NK-92 (cell line): ENCODE results near the gene IGF2.

Source experiments
- DNase-seq: peaks from one replicate; lab custom pipeline; 2025; ENCODE audit not compliant: unreplicated experiment; lab: John Stamatoyannopoulos, UW

Gene IGF2

GRCh38 chr11:2093575-2094353, 45.4 kb downstream of the IGF2 start:
- no peak for DNase-seq

GRCh38 chr11:2092956-2093412, 46.2 kb downstream of the IGF2 start:
- no peak for DNase-seq

GRCh38 chr11:2092464-2092910, 46.7 kb downstream of the IGF2 start:
- no peak for DNase-seq

DNA sequence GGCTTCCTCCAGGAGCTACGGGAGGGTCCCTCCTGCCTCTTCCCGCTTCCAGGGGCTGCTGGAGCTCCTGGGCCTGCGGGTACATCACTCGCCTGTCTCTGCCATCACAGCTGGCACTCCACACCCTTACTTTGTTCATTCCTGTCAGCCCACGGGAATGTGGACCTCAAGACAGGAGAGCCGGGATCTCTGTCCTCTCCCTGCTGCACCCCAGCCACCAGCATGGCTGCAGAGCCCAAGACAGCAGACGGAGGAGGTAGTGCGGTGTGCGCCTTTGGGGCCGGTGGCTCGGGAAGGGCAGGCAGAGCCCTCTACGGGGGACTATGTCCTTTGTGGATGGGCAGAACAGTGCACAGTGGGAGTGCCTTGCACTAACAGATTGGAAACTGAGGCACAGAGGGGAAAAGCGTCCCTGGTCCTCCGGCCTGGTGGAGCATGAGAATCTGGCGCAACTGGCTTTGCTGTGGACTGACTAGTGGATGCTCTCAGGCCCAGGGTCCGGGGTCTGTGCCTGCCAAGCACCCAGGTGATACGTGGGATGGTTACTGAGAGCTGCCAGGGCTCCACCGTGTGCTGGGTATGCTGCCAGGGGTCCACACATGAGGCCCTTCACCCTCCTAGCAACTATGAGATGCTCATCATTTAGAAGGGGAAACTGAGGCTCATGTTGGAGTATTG, 47.3 kb downstream of the IGF2 start:
- no peak for DNase-seq

DNA sequence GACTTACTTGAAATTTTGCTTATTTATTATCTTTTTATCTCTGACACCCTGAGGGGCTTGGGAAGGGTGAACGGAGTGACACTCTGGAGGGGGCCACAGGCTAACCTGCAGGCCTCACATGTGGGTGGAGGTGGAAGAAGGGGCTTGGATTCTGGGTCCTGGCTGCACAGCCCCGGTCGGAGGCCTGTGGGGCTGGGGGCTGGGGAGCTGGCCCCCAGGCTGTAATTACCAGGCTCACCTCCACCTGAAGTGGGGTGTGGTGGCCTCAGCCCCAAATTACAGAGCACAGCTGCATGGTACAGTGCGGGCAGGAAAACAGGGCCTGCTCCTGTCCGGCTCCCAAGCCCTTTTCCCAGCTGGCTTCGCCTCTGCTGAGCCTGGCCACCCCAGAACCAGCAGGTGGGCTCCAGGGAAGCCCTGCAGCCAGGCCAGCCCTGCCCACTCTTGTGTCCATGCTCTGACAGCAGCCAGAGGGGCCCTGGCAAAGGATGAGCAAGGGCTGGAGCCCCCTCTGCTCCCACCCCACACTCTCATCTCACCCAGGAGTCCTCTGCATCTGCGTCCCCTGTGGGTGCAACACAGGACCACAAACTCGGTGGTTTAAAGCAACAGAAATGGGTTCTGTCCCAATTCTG, 48.0 kb downstream of the IGF2 start:
- DNase-seq: no peak

GRCh38 chr11:2090172-2091111, 48.7 kb downstream of the IGF2 start:
- DNase-seq: no peak

- DNase-seq: no peak
These were observed 49.5 kb downstream of the IGF2 start for GRCh38 chr11:2089536-2090165.

DNA sequence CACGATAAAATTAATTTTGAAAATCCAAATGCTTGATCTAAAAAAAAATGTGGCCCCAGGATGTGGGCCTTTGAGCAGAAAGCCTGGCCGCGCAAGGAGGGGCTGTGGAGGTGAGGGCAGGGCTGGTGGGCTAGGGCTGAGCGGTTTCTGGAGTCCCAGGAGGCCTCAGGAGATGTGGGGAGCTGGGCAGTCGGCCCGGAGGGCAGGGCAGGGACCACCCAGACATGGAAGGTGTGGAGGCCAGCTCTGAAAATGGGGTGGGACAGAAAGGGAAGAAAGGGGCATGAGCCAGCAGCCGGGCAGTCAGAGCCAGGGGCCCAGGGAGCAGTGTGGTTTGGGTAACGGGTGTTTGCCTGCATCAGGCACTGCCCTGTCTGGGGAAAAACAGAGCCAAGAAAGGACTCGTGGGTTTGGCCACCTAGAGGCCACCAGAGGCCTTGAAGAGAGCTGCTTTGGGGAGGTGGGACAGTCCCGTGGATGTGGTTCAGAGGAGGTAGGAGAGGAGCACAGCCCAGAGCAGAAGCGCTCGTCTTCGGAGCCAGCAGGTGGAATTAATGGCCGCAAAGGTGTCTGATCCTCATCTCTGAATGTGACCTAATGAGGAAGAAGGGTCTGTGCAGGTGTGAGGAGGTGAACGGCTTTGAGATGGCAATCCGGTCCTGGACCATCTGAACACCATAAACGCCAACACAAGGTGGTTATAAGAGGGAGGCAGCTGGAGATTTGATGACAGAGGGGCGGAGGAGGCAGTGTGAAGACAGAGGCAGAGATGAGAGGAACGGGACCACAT, 50.2 kb downstream of the IGF2 start:
- DNase-seq: no peak

DNA sequence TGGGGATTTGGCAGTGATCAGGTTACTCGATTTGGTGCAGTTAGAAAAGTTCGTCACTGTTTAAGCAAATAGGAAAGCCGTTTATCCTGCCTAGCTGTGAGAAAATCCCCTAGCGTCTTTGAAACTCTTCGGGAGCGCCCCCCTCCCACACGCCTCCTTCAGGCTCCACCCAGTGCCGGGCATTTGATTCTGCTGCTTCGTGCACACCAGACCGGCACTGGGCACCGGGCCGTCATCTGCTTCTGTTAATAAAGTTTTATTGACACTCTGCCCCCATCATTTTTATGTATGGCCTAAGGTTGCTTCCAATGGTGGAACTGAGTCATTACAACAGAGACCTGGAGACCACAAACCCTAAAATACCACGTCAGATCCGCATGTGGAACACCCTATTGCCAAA, 50.9 kb downstream of the IGF2 start:
- DNase-seq: no peak

GRCh38 chr11:2086239-2087040, 52.7 kb downstream of the IGF2 start:
- no peak for DNase-seq

- DNase-seq: no peak
These were observed 53.7 kb downstream of the IGF2 start for GRCh38 chr11:2085251-2086066.

GRCh38 chr11:2084721-2085120, 54.5 kb downstream of the IGF2 start:
- DNase-seq: no peak
